GM21825 (cell line): ENCODE results near the gene KLHL40.

Experiments used
- ATAC-seq: cut with Tn5 transposase; IDR thresholded peaks from one replicate; pipeline ENCODE4 v1.9.1; 2021; ENCODE audit warnings: mild to moderate bottlenecking, moderate library complexity; ENCODE audit not compliant: unreplicated experiment

The KLHL40 gene

DNA sequence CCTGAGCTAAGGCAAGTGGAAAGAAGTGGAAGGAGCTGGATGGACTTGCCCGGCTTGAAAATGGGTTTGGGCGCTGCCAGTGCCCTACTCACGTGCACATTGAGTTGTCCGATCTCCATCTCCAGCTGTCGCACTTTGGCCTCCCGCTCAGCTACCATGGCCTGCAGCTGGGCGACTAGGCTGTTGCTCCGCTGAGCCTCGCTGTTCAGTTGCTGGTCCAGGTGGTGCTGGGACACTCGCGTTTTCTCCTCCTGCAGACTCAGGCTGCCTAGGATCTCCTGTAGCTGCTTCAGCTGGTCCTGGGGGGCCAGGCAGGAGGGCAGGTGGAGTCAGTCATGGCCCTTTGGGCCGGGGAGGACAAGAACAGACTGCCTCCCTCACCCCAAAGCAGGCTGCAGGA is 50.3 kb downstream of the KLHL40 start:
- no peak for ATAC-seq

DNA sequence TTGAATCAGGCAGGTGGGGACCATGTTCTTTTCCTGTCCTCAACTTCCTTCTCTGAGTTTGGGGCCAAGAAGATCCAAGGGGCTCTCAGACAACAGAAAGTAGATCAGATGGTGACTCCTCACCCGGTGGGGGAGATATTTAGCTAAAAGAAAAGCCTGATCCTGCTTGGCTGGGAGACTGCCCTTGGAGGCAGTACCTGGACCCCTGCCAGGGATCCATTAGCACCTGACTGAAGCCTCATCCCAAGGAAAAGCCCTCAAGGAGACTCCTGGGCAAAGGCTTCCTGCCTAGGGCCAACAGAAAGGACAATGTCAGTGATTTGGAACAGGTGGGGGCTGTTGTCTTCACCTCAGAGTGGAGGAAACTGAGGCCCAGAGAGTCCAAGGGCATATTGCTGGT is 50.7 kb downstream of the KLHL40 start:
- ATAC-seq = no peak

DNA sequence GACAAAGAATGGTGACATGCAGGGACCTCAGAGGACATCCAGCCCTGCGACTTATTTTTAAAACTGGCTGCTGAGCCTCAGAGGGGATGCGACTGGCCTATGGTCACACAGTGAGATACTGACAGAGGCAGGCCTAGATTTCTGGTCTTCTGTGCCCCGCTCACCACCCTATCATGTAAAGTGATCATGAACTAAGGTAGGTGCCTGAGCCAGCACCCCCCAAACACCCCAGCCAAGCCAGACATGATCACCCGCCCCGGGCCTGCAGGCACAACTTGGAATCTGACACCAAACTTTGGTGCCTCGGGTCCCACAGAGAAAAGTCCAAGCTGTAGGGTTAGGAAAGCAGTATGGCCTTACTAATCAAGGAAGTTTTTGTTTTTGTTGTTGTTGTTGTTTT is 51.2 kb downstream of the KLHL40 start:
- ATAC-seq = no peak

DNA sequence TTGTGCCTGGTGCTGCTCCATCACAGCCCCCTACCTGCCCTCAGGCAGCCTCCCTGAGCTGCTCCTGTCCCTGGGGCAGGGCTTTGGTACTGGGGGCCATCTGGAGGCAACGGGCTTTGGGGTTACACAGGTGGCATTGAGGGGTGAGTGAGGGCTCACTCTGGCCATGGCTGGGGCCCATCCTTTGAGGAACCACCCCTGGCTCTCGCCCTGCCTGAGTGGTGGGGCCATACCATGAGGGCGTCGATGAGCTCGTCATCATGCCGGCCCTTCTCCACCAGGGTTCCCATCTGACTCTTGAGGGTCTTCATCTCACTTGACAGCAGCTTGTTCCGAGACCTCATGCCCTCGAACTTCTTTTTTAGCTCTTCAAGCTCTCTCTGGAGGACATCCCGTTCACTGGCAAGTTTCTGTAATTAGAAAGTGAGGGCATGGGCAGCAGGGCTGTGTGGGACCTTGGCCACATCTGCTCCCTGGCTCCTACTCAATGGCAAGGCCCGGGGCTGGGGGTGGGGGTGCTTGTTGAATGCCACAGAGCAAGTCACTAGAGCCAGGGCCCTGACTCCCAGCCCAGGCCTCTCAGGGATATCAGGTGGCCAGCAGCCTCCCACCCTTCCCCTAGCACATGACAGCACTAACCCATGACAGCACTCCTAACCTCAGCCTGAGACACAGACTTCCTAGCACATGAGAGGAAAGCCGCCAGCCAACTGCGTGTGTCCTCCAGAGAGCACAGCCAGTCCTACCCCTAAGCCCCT is 54.2 kb downstream of the KLHL40 start:
- no peak for ATAC-seq

DNA sequence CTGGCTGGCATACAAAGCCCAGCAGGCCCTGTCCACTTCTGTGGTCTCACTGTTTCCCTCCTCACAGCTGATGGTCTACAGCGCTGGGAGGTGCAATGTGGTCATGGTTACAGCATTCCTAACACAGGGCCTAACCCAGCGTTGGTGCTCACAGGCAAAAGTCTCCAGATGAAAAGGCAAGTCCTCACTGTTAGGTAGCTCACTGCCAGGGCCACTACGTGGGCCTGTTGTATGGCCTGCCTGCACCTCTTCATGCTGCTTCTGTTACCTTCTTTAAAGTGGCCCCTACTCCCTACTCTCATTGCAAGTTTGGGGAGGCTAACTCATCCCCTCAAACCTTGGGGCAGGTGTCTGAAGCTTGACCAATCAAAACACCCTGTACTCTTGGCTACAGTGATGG is 56.5 kb downstream of the KLHL40 start:
- ATAC-seq = no peak
